Bronchial epithelial cell (primary cell): ENCODE data around the gene ZSCAN5A. TPM values are rescaled to one million over a fixed set of nuclear protein-coding genes. Genes with fewer than 3 reads are reported as not detected.

Experiments
- DNase-seq: peaks from one replicate; pipeline ENCODE4 v3.0.0-alpha.2; 2010; ENCODE audit warnings: low read depth
- FAIRE-seq: peaks from 2 replicates; lab custom pipeline; 2011; peaks lifted over from hg19 to GRCh38; lab: Jason Lieb, UNC
- H3K27me3 ChIP-seq: 2 replicates; pipeline ENCODE4 v1.5.1; 2011; ENCODE audit warnings: low read length; ENCODE audit not compliant: control insufficient read depth, insufficient read depth
- H3K36me3 ChIP-seq: 2 replicates; pipeline ENCODE4 v1.5.1; 2011; ENCODE audit warnings: low read length; ENCODE audit not compliant: control insufficient read depth, insufficient read depth
- H3K4me3 ChIP-seq: 2 replicates; pipeline ENCODE4 v1.5.1; 2011; ENCODE audit warnings: mild to moderate bottlenecking, low read depth, low read length, control low read depth
- total RNA-seq: library from RNA; depleted of rRNA; stranded (reverse); fragments of >200 nt; gene quantifications from 2 replicates; pipeline ENCODE4 v1.2.1, GENCODE V29; 2014
- TF ChIP-seq, protein P1 (sequence below): IDR thresholded peaks from 2 replicates; pipeline ENCODE4 v1.5.1; 2011; ENCODE audit warnings: mild to moderate bottlenecking, moderate library complexity, low read length, control low read depth, inconsistent platforms; ENCODE audit not compliant: insufficient read depth, severe bottlenecking

Gene ZSCAN5A
- total RNA-seq, 1 donor from 2014 or later: 5.0 TPM

DNA sequence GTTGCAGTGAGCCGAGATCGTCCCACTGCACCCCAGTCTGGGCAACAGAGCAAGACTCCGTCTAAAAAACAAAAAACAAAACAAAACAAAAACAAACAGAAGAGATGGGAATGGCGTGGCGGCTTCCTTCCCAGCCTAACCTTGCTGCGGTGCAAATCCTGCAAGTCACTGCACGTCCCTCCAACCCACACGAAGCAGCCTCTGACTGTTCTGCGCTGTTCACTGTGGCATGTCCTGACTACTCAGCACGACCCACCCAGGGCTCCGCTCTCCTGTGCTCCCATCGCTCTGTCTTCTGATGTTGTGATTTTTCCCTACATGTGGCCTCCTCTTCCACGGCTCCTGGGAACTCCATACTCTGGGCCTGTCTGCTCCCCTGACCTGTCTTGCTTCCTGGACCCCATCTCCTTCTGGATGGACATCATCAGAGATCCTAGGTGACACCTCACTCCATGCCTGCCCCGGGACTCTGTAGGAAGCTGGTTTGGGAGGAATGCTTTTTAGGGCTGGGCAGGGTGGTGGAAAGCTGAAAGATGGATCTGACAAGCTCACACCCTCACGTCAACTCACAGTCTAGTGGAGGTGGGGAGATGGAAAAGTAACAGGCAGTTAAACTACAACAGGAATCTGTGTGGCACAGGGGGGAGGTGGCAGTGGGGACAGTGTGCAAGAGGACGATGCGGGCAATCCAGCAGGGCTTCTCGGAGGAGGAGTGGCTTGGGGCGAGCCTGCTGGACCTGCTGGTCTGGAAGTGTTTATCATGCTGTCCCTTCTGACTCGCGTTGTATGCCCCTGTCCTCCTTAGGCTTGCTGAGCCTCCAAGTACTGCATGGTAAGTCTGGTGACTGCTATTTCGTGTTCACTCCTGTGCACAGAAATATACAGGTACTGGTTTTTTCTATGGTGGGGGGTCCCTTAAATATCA is 18.8 kb downstream of the ZSCAN5A start:
- TF ChIP-seq, protein P1, sequence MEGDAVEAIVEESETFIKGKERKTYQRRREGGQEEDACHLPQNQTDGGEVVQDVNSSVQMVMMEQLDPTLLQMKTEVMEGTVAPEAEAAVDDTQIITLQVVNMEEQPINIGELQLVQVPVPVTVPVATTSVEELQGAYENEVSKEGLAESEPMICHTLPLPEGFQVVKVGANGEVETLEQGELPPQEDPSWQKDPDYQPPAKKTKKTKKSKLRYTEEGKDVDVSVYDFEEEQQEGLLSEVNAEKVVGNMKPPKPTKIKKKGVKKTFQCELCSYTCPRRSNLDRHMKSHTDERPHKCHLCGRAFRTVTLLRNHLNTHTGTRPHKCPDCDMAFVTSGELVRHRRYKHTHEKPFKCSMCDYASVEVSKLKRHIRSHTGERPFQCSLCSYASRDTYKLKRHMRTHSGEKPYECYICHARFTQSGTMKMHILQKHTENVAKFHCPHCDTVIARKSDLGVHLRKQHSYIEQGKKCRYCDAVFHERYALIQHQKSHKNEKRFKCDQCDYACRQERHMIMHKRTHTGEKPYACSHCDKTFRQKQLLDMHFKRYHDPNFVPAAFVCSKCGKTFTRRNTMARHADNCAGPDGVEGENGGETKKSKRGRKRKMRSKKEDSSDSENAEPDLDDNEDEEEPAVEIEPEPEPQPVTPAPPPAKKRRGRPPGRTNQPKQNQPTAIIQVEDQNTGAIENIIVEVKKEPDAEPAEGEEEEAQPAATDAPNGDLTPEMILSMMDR: no peak
- no peaks in the 10 kb centered on the region for H3K36me3 ChIP-seq
- FAIRE-seq: no peak
- H3K27me3 ChIP-seq: no peaks in the 10 kb centered on the region
- H3K4me3 ChIP-seq: no peak overlapping the region
- DNase-seq: peak; percentile 54

GRCh38 chr19:56294549-56294948 is 20.1 kb downstream of the ZSCAN5A start:
- TF ChIP-seq, protein P1: no peak
- Histone ChIP-seq H3K27me3 (no peaks in the 10 kb centered on the region), H3K36me3 (no peaks in the 10 kb centered on the region), H3K4me3 (no peak overlapping the region)
- FAIRE-seq: no peak
- peak; percentile 83 for DNase-seq

DNA sequence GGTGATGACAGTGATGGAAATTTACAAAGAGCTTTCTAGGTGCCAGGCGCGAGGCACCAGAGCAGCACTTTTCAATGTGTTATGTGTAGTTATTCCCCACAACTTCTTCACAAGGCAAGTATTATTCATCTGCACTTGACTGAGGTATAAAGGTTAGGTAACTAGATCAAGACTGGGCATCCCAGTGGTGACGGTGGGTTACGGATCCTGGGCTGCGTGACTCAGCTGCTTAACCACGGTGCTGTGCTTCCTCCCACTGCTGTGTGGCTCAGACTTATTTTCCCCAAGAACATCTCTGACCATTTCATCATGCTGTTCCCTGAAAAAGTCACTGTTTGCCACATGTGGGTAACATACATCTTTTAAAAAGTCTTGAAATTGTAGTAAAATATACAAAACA is 22.8 kb downstream of the ZSCAN5A start:
- H3K4me3 ChIP-seq: no peak overlapping the region
- H3K36me3 ChIP-seq: no peaks in the 10 kb centered on the region
- FAIRE-seq (no peak), DNase-seq (no peak)
- no peaks in the 10 kb centered on the region for H3K27me3 ChIP-seq
- TF ChIP-seq, protein P1: no peak

GRCh38 chr19:56290104-56290503 is 24.5 kb downstream of the ZSCAN5A start:
- Histone ChIP-seq H3K36me3 (no peaks in the 10 kb centered on the region), H3K4me3 (no peak overlapping the region), H3K27me3 (no peaks in the 10 kb centered on the region)
- FAIRE-seq: no peak
- TF ChIP-seq, protein P1: no peak
- no peak for DNase-seq

DNA sequence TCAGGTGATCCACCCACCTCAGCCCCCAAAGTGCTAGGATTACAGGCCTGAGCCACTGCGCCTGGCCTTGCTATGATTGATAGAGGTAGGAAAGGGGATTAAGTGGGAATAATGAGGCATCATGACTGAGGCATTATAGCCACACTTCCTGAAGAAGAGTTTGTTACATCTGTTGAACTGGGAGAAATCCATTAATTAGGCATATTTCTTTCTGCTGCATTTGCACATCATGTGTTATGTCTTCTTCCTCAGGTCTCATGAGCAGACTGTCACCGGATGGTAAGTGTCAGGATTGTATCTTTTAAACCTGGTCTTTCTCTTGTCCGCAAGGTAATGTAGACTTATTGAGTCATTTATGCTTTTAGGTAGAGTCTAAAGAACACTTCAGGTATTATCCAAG is 29.9 kb downstream of the ZSCAN5A start:
- no peak for DNase-seq

More for the DNA sequence above, 29.9 kb downstream of the ZSCAN5A start:
- TF ChIP-seq, protein P1: no peak
- Histone ChIP-seq H3K27me3 (no peaks in the 10 kb centered on the region), H3K4me3 (no peak overlapping the region), H3K36me3 (no peaks in the 10 kb centered on the region)
- no peak for FAIRE-seq
